Keratinocyte (primary cell): Measurements from ENCODE around the gene KRT5. TPM values are rescaled to one million over a fixed set of nuclear protein-coding genes. Genes with fewer than 3 reads are reported as not detected.

Experiments
- DNase-seq: peaks from one replicate; pipeline ENCODE4 v3.0.0-alpha.2; 2011; ENCODE audit warnings: low read depth, missing footprints, low spot score
- FAIRE-seq: peaks from 2 replicates; lab custom pipeline; 2011; peaks lifted over from hg19 to GRCh38; lab: Jason Lieb, UNC
- H2AFZ ChIP-seq: 2 replicates; pipeline ENCODE4 v1.6.0; 2012; ENCODE audit warnings: low read length, control low read depth, inconsistent platforms; ENCODE audit not compliant: control insufficient read depth
- H3K27ac ChIP-seq: 2 replicates; pipeline ENCODE4 v1.5.1; 2011; ENCODE audit warnings: low read length; ENCODE audit not compliant: control insufficient read depth, insufficient read depth
- H3K27me3 ChIP-seq: 3 replicates; pipeline ENCODE4 v1.6.0; 2011; ENCODE audit warnings: low read length; ENCODE audit not compliant: control insufficient read depth, insufficient read depth; ENCODE audit errors: extremely low read depth
- H3K36me3 ChIP-seq, 2 experiments: 2 replicates in 1 of 2; 3 replicates in 1 of 2; pipeline ENCODE4 v1.5.1; 2011; ENCODE audit warnings: low read length in 2 of 2, mild to moderate bottlenecking in 1 of 2; ENCODE audit not compliant: control insufficient read depth in 2 of 2, insufficient read depth in 2 of 2; ENCODE audit errors: extremely low read depth in 1 of 2
- H3K4me1 ChIP-seq: 3 replicates; pipeline ENCODE4 v1.5.1; 2011; ENCODE audit warnings: low read length; ENCODE audit not compliant: control insufficient read depth, insufficient read depth; ENCODE audit errors: extremely low read depth
- H3K4me2 ChIP-seq: 3 replicates; pipeline ENCODE4 v1.6.0; 2011; ENCODE audit warnings: low read depth, low read length; ENCODE audit not compliant: control insufficient read depth, insufficient read depth; ENCODE audit errors: extremely low read depth
- H3K4me3 ChIP-seq, 3 experiments: fragments of 200-600 bp in 1 of 3; sonication (generic) in 1 of 3; 2 replicates in 2 of 3; 3 replicates in 1 of 3; pipeline ENCODE4 v1.5.1; 2011 to 2016; ENCODE audit warnings: low read length in 3 of 3, mild to moderate bottlenecking in 3 of 3, control low read depth in 2 of 3, inconsistent platforms in 1 of 3, low read depth in 1 of 3, mixed read lengths in 1 of 3, mixed run types in 1 of 3, moderate library complexity in 1 of 3; ENCODE audit not compliant: control insufficient read depth in 2 of 3, insufficient read depth in 2 of 3; ENCODE audit errors: extremely low read depth in 1 of 3
- H3K79me2 ChIP-seq: 2 replicates; pipeline ENCODE4 v1.6.0; 2012; ENCODE audit warnings: low read length; ENCODE audit not compliant: control insufficient read depth, insufficient read depth
- H3K9ac ChIP-seq: 3 replicates; pipeline ENCODE4 v1.6.0; 2011; ENCODE audit warnings: low read length; ENCODE audit not compliant: control insufficient read depth, insufficient read depth; ENCODE audit errors: extremely low read depth
- H3K9me1 ChIP-seq: 3 replicates; pipeline ENCODE4 v1.6.0; 2011; ENCODE audit warnings: low read length; ENCODE audit not compliant: control insufficient read depth, insufficient read depth; ENCODE audit errors: extremely low read depth
- H3K9me3 ChIP-seq: 2 replicates; pipeline ENCODE4 v1.5.1; 2012; ENCODE audit warnings: low read depth, low read length; ENCODE audit not compliant: control insufficient read depth
- H4K20me1 ChIP-seq: 3 replicates; pipeline ENCODE4 v1.6.0; 2011; ENCODE audit warnings: low read length; ENCODE audit not compliant: control insufficient read depth, insufficient read depth; ENCODE audit errors: extremely low read depth
- CTCF ChIP-seq, 3 experiments: IDR thresholded peaks in 1 of 3; conservative IDR thresholded peaks in 1 of 3; optimal IDR thresholded peaks in 1 of 3; 2 replicates in 2 of 3; 3 replicates in 1 of 3; pipeline versions ENCODE3 to v1.5.1; 2011; ENCODE audit warnings: low read length in 3 of 3, mild to moderate bottlenecking in 3 of 3, moderate library complexity in 2 of 3, control low read depth in 1 of 3, inconsistent platforms in 1 of 3; ENCODE audit not compliant: insufficient read depth in 2 of 3; ENCODE audit errors: extremely low read depth in 1 of 3
- EZH2 ChIP-seq: IDR thresholded peaks from one replicate; pipeline ENCODE4 v1.6.1; 2012; ENCODE audit warnings: inconsistent platforms, mild to moderate bottlenecking, low read length, moderate library complexity
- dilution Hi-C: fragments of 300-500 bp; cut with MboI; formaldehyde crosslinking; loops from one replicate; pipeline ENCODE4 v1.7.0; 2020; ENCODE audit warnings: low sequenced_read_pairs; ENCODE audit not compliant: extremely low pct_ligation_motif_present
- polyA plus RNA-seq, 5 experiments: library from polyadenylated mRNA; depleted of rRNA in 3 of 5; stranded (reverse) in 3 of 5; stranded (forward) in 1 of 5; unstranded in 1 of 5; fragments of >200 nt; gene quantifications; 1 replicate in 1 of 5; 2 replicates in 3 of 5; 3 replicates in 1 of 5; pipeline versions ENCODE4 v1.2.1 to v1.2.3, GENCODE V29; 2011 to 2012; ENCODE audit warnings: missing spikeins in 2 of 5, low read depth in 1 of 5, low replicate concordance in 1 of 5

Gene KRT5
- polyA plus RNA-seq, 1 donor (not counting 4 experiments of a cell fraction or from before 2014, with no cell fraction given) = 15,814 TPM

- Histone ChIP-seq H3K9me3 (no peaks in the 10 kb centered on the region), H3K9ac (peak overlapping the region; percentile 92), H3K4me3 (peak overlapping the region in 2 of 3 experiments; percentile 31 to 72), H3K79me2 (peaks cover 16% of the 10 kb centered on the region), H3K4me2 (peak overlapping the region; percentile 96), H3K27ac (peak overlapping the region; percentile 99), H3K27me3 (no peaks in the 10 kb centered on the region), H4K20me1 (peaks cover 22% of the 10 kb centered on the region), H3K36me3 (peaks cover 11 to 23% of the 10 kb centered on the region in 2 experiments), H2AFZ (no peak overlapping the region), H3K9me1 (no peaks in the 10 kb centered on the region), H3K4me1 (peaks cover 52% of the 10 kb centered on the region)
- FAIRE-seq = peak; percentile 99
- dilution Hi-C loops = no loop called here
- DNase-seq = peak; percentile 96
- no peak for TF ChIP-seq CTCF (optimal IDR thresholded peaks at IDR 0.05 in 1 of 3, IDR thresholded peaks at IDR 0.05 in 1 of 3, conservative IDR thresholded peaks at IDR 0.05 in 1 of 3; ENCODE audit: extremely low read depth in 1 of 3, insufficient read depth in 2 of 3, low read length in 3 of 3)
- no peak for TF ChIP-seq EZH2
Measured at GRCh38 chr12:52494518-52494917, 25.7 kb downstream of the KRT5 start.

GRCh38 chr12:52494100-52494499 is 26.1 kb downstream of the KRT5 start:
- no peaks in the 10 kb centered on the region for H3K27me3 ChIP-seq
- H3K79me2 ChIP-seq = peaks cover 16% of the 10 kb centered on the region
- no peak for DNase-seq
- dilution Hi-C loops = no loop called here
- H3K9me3 ChIP-seq = no peaks in the 10 kb centered on the region
- no peak for FAIRE-seq
- H3K36me3 ChIP-seq = peaks cover 12 to 26% of the 10 kb centered on the region in 2 experiments
- peak overlapping the region; percentile 96 for H3K4me2 ChIP-seq
- H3K9ac ChIP-seq = peak overlapping the region; percentile 92
- H4K20me1 ChIP-seq = peaks cover 22% of the 10 kb centered on the region
- H3K27ac ChIP-seq = peak overlapping the region; percentile 99
- H3K4me3 ChIP-seq = peak overlapping the region; percentile 25 to 72 (median 63)
- H3K4me1 ChIP-seq = peaks cover 52% of the 10 kb centered on the region
- TF ChIP-seq EZH2 (no peak), CTCF (optimal IDR thresholded peaks at IDR 0.05 in 1 of 3, IDR thresholded peaks at IDR 0.05 in 1 of 3, conservative IDR thresholded peaks at IDR 0.05 in 1 of 3; ENCODE audit: extremely low read depth in 1 of 3, insufficient read depth in 2 of 3, low read length in 3 of 3) (no peak)
- no peaks in the 10 kb centered on the region for H3K9me1 ChIP-seq
- H2AFZ ChIP-seq = no peak overlapping the region
